ENCODE data around the gene FOXP1. TPM values are rescaled to one million over a fixed set of nuclear protein-coding genes. Genes with fewer than 3 reads are reported as not detected.
A peak's percentile ranks its signal among the peaks of the same experiment; 100 is the strongest.

Gene FOXP1
- total RNA-seq, 4 donors from 2014 or later = 49.8 to 157 (median 71.9) TPM

DNA sequence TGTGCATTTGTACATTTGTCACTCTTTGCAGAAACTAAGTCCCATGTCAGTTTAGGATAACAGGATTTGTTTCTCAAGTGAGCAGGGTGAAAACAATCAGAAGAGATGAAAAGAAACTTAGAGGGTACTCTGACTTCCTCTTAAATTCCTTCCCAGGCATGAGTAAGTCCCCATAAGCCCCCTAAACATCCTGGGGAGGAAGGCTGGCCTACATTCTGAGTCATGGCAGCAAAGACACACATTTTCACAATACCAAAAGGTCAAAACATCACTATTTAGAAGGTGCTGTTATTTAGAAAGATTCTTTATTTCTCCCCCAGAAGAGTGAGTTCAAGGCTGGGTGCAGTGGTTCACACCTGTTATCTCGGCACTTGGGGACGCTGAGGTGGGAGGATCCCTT, 7.6 kb upstream of the FOXP1 start:
- H3K4me1 ChIP-seq = peaks cover 3% of the 10 kb centered on the region
- WGBS = 97% methylated on average over 2 of the region's 2 CpGs
- no peak overlapping the region for H3K27ac ChIP-seq

DNA sequence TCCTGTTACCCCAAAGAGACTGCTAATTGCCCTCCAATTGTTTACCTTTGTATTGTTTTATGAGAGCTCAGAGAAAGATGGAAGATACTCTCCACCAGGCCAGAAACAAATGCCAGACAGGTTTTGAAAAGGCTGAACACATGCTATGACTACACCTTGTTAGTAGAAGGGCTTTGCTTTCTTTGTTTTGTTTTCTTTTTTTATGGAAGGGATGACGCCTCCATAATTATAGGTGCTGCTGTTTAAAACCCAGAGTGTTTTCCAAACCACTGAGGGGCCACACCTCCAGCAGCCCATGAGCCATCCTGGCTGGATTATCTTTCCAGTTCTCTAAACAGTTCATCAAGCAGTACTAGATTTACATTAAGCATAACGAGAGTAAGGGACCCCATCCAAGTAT, 5.6 kb upstream of the FOXP1 start:
- 61% methylated on average over 2 of the region's 2 CpGs for WGBS
- Histone ChIP-seq H3K4me3 (no peak overlapping the region), H3K4me1 (peaks cover 7% of the 10 kb centered on the region), H3K9me3 (no peaks in the 10 kb centered on the region), H3K27ac (no peak overlapping the region), H3K36me3 (no peaks in the 10 kb centered on the region), H3K27me3 (no peaks in the 10 kb centered on the region)
- TF ChIP-seq POLR2AphosphoS5 (IDR thresholded peaks at IDR 0.05) = no peak
- no peak for TF ChIP-seq EP300 (IDR thresholded peaks at IDR 0.05)
- TF ChIP-seq POLR2A (IDR thresholded peaks at IDR 0.05) = no peak
- TF ChIP-seq, protein P1, sequence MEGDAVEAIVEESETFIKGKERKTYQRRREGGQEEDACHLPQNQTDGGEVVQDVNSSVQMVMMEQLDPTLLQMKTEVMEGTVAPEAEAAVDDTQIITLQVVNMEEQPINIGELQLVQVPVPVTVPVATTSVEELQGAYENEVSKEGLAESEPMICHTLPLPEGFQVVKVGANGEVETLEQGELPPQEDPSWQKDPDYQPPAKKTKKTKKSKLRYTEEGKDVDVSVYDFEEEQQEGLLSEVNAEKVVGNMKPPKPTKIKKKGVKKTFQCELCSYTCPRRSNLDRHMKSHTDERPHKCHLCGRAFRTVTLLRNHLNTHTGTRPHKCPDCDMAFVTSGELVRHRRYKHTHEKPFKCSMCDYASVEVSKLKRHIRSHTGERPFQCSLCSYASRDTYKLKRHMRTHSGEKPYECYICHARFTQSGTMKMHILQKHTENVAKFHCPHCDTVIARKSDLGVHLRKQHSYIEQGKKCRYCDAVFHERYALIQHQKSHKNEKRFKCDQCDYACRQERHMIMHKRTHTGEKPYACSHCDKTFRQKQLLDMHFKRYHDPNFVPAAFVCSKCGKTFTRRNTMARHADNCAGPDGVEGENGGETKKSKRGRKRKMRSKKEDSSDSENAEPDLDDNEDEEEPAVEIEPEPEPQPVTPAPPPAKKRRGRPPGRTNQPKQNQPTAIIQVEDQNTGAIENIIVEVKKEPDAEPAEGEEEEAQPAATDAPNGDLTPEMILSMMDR (IDR thresholded peaks at IDR 0.05) = no peak
- DNase-seq (ENCODE audit: low spot score in 2 of 2) = no peak

More for the DNA sequence above, 7.6 kb upstream of the FOXP1 start:
- Histone ChIP-seq H3K9me3 (no peaks in the 10 kb centered on the region), H3K36me3 (no peaks in the 10 kb centered on the region), H3K27me3 (no peaks in the 10 kb centered on the region), H3K4me3 (no peak overlapping the region)
- DNase-seq (ENCODE audit: low spot score in 2 of 2) = no peak
- TF ChIP-seq EP300 (IDR thresholded peaks at IDR 0.05) (no peak), POLR2A (IDR thresholded peaks at IDR 0.05) (no peak), POLR2AphosphoS5 (IDR thresholded peaks at IDR 0.05) (no peak)
- TF ChIP-seq, protein P1 (IDR thresholded peaks at IDR 0.05) = no peak

DNA sequence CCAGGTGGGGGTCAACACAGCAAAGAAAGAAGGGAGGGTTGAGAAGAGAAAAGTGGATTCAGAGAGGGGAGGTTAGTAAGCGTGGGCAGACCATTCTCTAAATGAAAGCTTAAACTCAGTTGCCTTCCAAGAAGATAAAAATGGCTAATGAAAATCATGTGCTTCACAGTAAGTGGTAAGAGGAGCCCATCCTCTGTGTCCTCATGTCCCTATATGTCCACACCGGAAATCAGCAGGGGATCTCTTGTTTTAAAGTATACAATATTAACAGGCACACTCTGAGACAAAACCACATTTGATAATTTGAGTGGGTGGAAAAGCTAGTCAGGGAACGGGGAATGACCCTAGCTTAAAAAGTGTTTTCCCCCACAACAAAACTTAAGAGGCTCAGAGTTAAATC, 4.4 kb upstream of the FOXP1 start:
- DNase-seq (ENCODE audit: low spot score in 2 of 2) = no peak
- no peaks in the 10 kb centered on the region for H3K36me3 ChIP-seq
- H3K4me3 ChIP-seq = no peak overlapping the region
- no peak overlapping the region for H3K27ac ChIP-seq
- 87% methylated on average over 3 of the region's 3 CpGs for WGBS
- peaks cover 7% of the 10 kb centered on the region for H3K4me1 ChIP-seq
- H3K9me3 ChIP-seq = no peaks in the 10 kb centered on the region
- TF ChIP-seq, protein P1 (IDR thresholded peaks at IDR 0.05) = no peak
- no peak for TF ChIP-seq EP300 (IDR thresholded peaks at IDR 0.05)
- TF ChIP-seq POLR2A (IDR thresholded peaks at IDR 0.05) = no peak
- no peaks in the 10 kb centered on the region for H3K27me3 ChIP-seq

DNA sequence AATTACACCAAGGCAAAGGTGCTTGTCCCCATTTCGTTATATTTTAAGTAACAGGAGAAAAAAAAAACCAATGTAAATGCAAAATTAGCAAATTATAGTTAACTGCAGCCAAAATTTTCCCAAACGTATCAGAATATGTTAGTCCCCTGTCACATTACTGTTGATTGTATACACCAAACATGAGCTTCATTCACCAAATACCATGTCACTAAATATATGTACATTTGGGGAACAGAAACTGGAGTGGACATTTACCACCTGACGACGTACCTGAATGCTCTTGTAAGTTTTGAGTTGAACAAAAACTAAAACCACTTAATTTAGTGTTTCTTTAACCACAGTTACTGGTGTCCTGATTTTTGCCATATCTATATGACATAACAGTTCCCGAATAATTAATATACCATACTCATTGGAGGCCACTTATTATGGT, 3.3 kb upstream of the FOXP1 start:
- TF ChIP-seq, protein P1 (IDR thresholded peaks at IDR 0.05) = no peak
- no peak overlapping the region for H3K4me3 ChIP-seq
- peaks cover 7% of the 10 kb centered on the region for H3K4me1 ChIP-seq
- DNase-seq (ENCODE audit: low spot score in 2 of 2) = no peak
- 44% methylated on average over 5 of the region's 5 CpGs for WGBS
- no peaks in the 10 kb centered on the region for H3K27me3 ChIP-seq
- H3K9me3 ChIP-seq = no peaks in the 10 kb centered on the region
- H3K36me3 ChIP-seq = no peaks in the 10 kb centered on the region
- no peak overlapping the region for H3K27ac ChIP-seq

DNA sequence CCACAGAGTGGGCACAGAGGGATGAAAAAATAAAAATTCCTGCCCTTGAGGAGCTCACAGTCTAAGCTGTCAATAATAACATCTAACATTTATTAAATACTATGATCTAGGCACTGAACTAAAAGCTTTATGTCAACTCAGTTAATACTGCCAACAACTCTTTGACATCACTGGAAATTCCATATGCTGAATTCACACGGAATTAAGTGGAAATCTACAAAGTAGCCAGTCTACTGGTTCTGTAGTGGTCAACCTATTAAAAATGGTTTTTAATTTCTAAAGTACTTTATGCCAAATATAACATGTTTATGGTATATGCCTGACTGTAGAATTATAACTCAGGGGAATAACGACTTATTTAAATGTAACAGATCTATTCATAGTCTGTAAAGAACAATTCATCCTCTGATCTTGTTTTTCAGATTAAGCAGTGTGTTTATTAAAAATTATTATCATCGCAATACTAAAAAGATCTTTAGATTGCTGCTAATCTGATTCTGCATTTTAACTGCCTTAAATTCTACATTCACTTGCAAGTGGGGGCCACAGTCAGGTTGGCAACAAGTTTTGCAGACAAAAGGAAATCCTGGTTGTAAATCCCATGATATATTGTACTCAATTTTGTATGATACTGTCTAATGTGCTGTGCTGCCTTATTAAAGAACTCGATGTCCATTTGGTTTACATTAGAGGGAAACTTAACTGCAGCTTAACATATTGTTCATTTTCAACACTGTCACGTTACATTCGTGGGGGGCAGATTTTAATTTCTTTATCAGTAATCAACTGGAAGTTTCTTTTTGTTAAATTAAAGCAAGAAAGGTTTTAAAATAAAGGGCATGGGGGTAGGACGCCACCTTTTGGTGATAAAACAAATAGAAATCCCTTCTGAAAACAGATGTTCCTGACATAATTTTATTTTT, 2.6 kb upstream of the FOXP1 start:
- no peaks in the 10 kb centered on the region for H3K27me3 ChIP-seq
- WGBS = 21% methylated on average over 7 of the region's 7 CpGs
- peaks cover 8% of the 10 kb centered on the region for H3K4me1 ChIP-seq
- H3K27ac ChIP-seq = peak overlapping the region; percentile 98
- H3K4me3 ChIP-seq = no peak overlapping the region
- no peaks in the 10 kb centered on the region for H3K36me3 ChIP-seq
- DNase-seq (ENCODE audit: low spot score in 2 of 2) = no peak
- H3K9me3 ChIP-seq = no peaks in the 10 kb centered on the region
- TF ChIP-seq POLR2AphosphoS5 (IDR thresholded peaks at IDR 0.05) (no peak), POLR2A (IDR thresholded peaks at IDR 0.05) (no peak)
- TF ChIP-seq, protein P1 (IDR thresholded peaks at IDR 0.05) = peak; percentile 48 to 59
